ENCODE results near the gene FCHSD1.

FCHSD1 gene

DNA sequence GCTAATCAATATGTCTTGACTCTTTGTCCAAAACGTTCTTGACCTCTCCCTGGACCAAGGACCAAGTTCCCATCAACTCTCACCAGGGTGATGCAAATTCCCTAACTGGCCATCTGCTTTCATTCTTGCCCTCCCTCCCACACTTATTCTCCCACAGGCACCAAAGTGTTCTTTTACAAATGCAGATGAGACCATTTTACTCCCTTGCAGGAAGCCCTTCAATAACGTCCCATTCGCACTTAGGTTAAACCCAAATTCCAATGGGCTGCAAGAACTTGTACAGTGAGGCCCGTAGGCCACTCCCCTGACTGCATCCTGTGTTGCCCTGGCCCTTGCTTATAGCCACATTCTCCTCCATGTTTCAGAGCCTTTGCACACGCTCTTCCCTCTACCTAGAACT lies 23.5 kb upstream of the FCHSD1 start:
- H3K4me3 ChIP-seq (ENCODE audit: low read length, poor library complexity, severe bottlenecking), result no peak overlapping the region
- H4K20me1 ChIP-seq (ENCODE audit: insufficient read depth, low read length, poor library complexity, severe bottlenecking), result no peaks in the 10 kb centered on the region
- H3K9me2 ChIP-seq (replicated peaks; ENCODE audit: low read depth, low read length), result no peaks in the 10 kb centered on the region
- no peaks in the 10 kb centered on the region for H3F3A ChIP-seq (ENCODE audit: low read depth)
- no peaks in the 10 kb centered on the region for H3K36me3 ChIP-seq (ENCODE audit: insufficient read depth, low read length)
- TF ChIP-seq, protein P1, sequence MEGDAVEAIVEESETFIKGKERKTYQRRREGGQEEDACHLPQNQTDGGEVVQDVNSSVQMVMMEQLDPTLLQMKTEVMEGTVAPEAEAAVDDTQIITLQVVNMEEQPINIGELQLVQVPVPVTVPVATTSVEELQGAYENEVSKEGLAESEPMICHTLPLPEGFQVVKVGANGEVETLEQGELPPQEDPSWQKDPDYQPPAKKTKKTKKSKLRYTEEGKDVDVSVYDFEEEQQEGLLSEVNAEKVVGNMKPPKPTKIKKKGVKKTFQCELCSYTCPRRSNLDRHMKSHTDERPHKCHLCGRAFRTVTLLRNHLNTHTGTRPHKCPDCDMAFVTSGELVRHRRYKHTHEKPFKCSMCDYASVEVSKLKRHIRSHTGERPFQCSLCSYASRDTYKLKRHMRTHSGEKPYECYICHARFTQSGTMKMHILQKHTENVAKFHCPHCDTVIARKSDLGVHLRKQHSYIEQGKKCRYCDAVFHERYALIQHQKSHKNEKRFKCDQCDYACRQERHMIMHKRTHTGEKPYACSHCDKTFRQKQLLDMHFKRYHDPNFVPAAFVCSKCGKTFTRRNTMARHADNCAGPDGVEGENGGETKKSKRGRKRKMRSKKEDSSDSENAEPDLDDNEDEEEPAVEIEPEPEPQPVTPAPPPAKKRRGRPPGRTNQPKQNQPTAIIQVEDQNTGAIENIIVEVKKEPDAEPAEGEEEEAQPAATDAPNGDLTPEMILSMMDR (conservative IDR thresholded peaks at IDR 0.05; ENCODE audit: low read length), result no peak
- no peak for TF ChIP-seq EZH2phosphoT487 (IDR thresholded peaks at IDR 0.05; ENCODE audit: borderline replicate concordance)
- no peaks in the 10 kb centered on the region for H3K4me1 ChIP-seq (ENCODE audit: insufficient read depth, low read length, poor library complexity, severe bottlenecking)
- no peaks in the 10 kb centered on the region for H3K79me2 ChIP-seq (ENCODE audit: insufficient read depth, low read length)
- H3K4me2 ChIP-seq (ENCODE audit: low read depth, low read length, poor library complexity, severe bottlenecking), result no peak overlapping the region
- H3K9ac ChIP-seq (ENCODE audit: low read depth, low read length, poor library complexity, severe bottlenecking), result no peak overlapping the region
- H3K27me3 ChIP-seq (ENCODE audit: insufficient read depth, low read length, poor library complexity, severe bottlenecking), result no peaks in the 10 kb centered on the region
- H3K9me3 ChIP-seq (ENCODE audit: insufficient read depth, low read depth, low read length), result no peaks in the 10 kb centered on the region
- no peak overlapping the region for H2AFZ ChIP-seq (ENCODE audit: low read length)

DNA sequence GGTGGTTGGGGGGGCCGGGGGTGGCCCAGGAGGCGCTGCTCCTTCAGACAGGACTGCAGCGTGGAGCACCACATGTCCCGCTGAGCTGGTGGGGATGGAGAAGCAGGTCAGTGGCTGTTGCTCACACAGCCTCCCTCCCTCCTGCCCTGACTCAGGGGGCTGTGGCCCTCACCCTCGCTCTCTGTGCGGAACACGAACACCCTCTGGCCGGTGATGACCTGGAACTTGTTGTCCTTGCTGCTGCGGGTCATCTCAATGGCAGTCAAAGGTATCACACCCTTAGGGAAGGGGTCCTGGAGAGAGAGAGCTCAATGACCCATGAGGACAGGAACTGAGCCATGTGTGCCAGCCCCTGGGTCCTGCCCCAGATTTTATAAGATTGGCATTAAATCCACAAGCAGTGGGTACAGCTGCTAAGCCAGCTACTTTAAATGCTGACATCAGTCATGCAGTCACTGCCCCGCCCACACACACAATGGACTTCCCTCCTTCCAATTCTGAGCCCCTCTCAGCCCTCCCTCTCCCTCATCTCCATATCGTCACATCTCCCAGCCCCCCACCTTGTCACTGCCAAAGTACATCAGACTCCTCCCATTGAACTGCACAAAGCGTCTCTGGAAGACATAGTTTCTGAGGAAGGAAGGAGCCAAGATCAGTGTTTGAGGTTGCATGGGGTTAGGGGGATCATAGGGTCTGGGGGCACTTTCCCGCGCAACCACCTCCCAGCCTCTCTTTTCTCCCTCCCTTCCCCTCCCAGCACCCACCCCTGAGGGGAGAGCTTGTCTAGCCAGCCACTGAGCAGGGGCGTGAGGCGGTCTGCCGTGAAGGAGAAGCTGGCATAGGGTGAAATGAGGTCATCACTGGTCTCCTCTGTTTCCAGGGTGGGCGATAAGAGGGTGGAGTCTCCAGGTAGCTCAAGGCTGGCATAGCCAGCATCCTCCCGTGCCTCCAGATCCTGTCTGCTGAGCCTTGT lies 21.9 kb upstream of the FCHSD1 start:
- Histone ChIP-seq H4K20me1 (ENCODE audit: insufficient read depth, low read length, poor library complexity, severe bottlenecking) (no peaks in the 10 kb centered on the region), H3K4me1 (ENCODE audit: insufficient read depth, low read length, poor library complexity, severe bottlenecking) (no peaks in the 10 kb centered on the region), H3K27me3 (ENCODE audit: insufficient read depth, low read length, poor library complexity, severe bottlenecking) (no peaks in the 10 kb centered on the region), H3K9me2 (replicated peaks; ENCODE audit: low read depth, low read length) (no peaks in the 10 kb centered on the region), H2AFZ (ENCODE audit: low read length) (no peak overlapping the region), H3K4me3 (ENCODE audit: low read length, poor library complexity, severe bottlenecking) (no peak overlapping the region), H3K9me3 (ENCODE audit: insufficient read depth, low read depth, low read length) (no peaks in the 10 kb centered on the region), H3K9ac (ENCODE audit: low read depth, low read length, poor library complexity, severe bottlenecking) (no peak overlapping the region), H3K4me2 (ENCODE audit: low read depth, low read length, poor library complexity, severe bottlenecking) (no peak overlapping the region), H3K36me3 (ENCODE audit: insufficient read depth, low read length) (no peaks in the 10 kb centered on the region), H3K79me2 (ENCODE audit: insufficient read depth, low read length) (no peaks in the 10 kb centered on the region), H3F3A (ENCODE audit: low read depth) (no peaks in the 10 kb centered on the region)
- TF ChIP-seq, protein P1 (conservative IDR thresholded peaks at IDR 0.05; ENCODE audit: low read length), result no peak
- no peak for TF ChIP-seq EZH2phosphoT487 (IDR thresholded peaks at IDR 0.05; ENCODE audit: borderline replicate concordance)

DNA sequence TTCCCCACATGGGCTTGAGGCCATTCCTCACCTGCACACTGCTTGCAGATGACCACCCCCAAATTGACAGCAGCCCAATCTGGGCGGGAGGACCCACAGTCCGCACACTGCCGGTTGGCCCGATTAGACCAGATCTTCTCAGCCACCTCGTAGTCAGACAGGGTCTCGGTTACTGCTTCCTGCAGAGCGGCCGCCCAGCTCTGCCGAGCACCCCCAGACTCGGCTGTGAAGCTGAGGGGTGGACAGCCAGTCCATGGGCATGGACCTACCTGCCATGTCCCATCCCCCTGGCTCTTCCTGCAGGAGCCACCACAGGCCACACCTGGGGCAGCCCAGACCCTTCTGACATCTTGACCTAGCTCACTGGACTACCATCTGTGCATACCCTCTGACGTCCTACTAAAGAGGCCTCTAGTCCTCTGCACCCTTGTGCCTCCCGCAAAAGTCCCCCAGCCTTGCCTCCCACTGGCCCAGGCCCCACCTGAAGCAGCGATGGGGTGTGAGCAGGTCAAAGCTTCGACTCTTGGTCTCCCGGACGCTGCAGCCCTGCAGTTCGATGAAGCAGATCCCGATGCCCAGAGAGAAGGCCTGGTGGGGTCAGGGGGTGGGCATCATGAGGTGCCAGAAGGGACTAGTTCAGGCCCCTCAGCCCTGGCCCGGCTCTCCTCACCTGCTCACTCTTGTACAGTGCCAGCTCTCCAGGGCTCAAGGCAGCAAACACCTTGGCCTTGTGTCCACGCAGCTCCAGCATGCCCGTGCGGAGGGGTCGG lies 21.0 kb upstream of the FCHSD1 start:
- Histone ChIP-seq H3K4me3 (ENCODE audit: low read length, poor library complexity, severe bottlenecking) (no peak overlapping the region), H3K4me2 (ENCODE audit: low read depth, low read length, poor library complexity, severe bottlenecking) (no peak overlapping the region), H3K36me3 (ENCODE audit: insufficient read depth, low read length) (no peaks in the 10 kb centered on the region), H3K9ac (ENCODE audit: low read depth, low read length, poor library complexity, severe bottlenecking) (no peak overlapping the region), H3K4me1 (ENCODE audit: insufficient read depth, low read length, poor library complexity, severe bottlenecking) (no peaks in the 10 kb centered on the region), H3K9me3 (ENCODE audit: insufficient read depth, low read depth, low read length) (no peaks in the 10 kb centered on the region), H4K20me1 (ENCODE audit: insufficient read depth, low read length, poor library complexity, severe bottlenecking) (no peaks in the 10 kb centered on the region), H3K79me2 (ENCODE audit: insufficient read depth, low read length) (no peaks in the 10 kb centered on the region), H3K9me2 (replicated peaks; ENCODE audit: low read depth, low read length) (no peaks in the 10 kb centered on the region), H2AFZ (ENCODE audit: low read length) (no peak overlapping the region), H3K27me3 (ENCODE audit: insufficient read depth, low read length, poor library complexity, severe bottlenecking) (no peaks in the 10 kb centered on the region), H3F3A (ENCODE audit: low read depth) (no peaks in the 10 kb centered on the region)
- TF ChIP-seq, protein P1 (conservative IDR thresholded peaks at IDR 0.05; ENCODE audit: low read length), result no peak
- TF ChIP-seq EZH2phosphoT487 (IDR thresholded peaks at IDR 0.05; ENCODE audit: borderline replicate concordance), result no peak

Data from Loucy (cell line).